HCT116 (cell line): ENCODE measurements around the gene FCER2. TPM values are rescaled to one million over a fixed set of nuclear protein-coding genes. Genes with fewer than 3 reads are reported as not detected.
A peak's percentile ranks its signal among the peaks of the same experiment; 100 is the strongest.

Source experiments
- ATAC-seq: fragments of 200-7000 bp; cut with Tn5 transposase; 2 replicates; pipeline ENCODE4 v1.9.1; 2020; ENCODE audit warnings: mild to moderate bottlenecking, moderate library complexity
- BruUV-seq: library from RNA; stranded (reverse); fragments of 400-500 nt; replicated peaks from 2 replicates; lab custom pipeline; 2021; lab: Mats Ljungman, UMichigan
- CTCF ChIA-PET: fragments of 300-600 bp; sonication (Branson Sonifier 250); formaldehyde crosslinking; loops from one replicate; lab custom pipeline; 2021; ENCODE audit warnings: antibody characterized with exemption; lab: Charles Lee
- POLR2A ChIA-PET: fragments of 300-600, 350-600 bp; sonication (Branson Sonifier 250); formaldehyde crosslinking; loops from one replicate; lab custom pipeline; 2021; ENCODE audit warnings: antibody characterized with exemption; lab: Charles Lee
- RAD21 ChIA-PET, 2 experiments: fragments of 300-600 bp; sonication (Branson Sonifier 250); formaldehyde crosslinking; loops; one replicate each; lab custom pipeline; 2023; ENCODE audit warnings: low total read pairs in 2 of 2; ENCODE audit not compliant: uncharacterized antibody in 2 of 2, unreplicated experiment in 2 of 2, low non-redundant PET in 1 of 2; lab: Charles Lee
- DNase-seq: peaks from one replicate; pipeline ENCODE4 v3.0.0-alpha.2; 2010; ENCODE audit warnings: low read depth, low spot score
- H2AFZ ChIP-seq: fragments of 200-600 bp; shearing (Covaris generic), sonication (generic); 2 replicates; pipeline ENCODE4 v1.6.1; 2017; ENCODE audit warnings: low read depth, mixed run types, mixed read lengths, antibody characterized with exemption, low read length; ENCODE audit not compliant: poor library complexity, severe bottlenecking
- H3K27ac ChIP-seq: 2 replicates; pipeline ENCODE4 v1.5.1; 2012; ENCODE audit warnings: low read depth, low read length
- H3K27me3 ChIP-seq: fragments of 200-600 bp; sonication (generic); 2 replicates; pipeline ENCODE4 v1.6.1; 2016; ENCODE audit warnings: mixed run types, low read length, mixed read lengths; ENCODE audit not compliant: insufficient read depth
- H3K36me3 ChIP-seq, 2 experiments: fragments of 200-500 bp in 1 of 2; fragments of 200-600 bp in 1 of 2; sonication (Bioruptor generic) in 1 of 2; sonication (generic) in 1 of 2; 2 replicates each; pipeline versions ENCODE4 v1.5.1 to v1.6.1; 2014 to 2016; ENCODE audit warnings: low read length in 2 of 2, inconsistent platforms in 1 of 2, mixed read lengths in 1 of 2, mixed run types in 1 of 2; ENCODE audit not compliant: insufficient read depth in 2 of 2, control insufficient read depth in 1 of 2
- H3K4me1 ChIP-seq, 2 experiments: fragments of 200-600 bp in 1 of 2; sonication (generic) in 1 of 2; 2 replicates each; pipeline versions ENCODE4 v1.5.1 to v1.6.1; 2012 to 2017; ENCODE audit warnings: low read length in 2 of 2, inconsistent platforms in 1 of 2, mild to moderate bottlenecking in 1 of 2, mixed read lengths in 1 of 2, mixed run types in 1 of 2, moderate library complexity in 1 of 2; ENCODE audit not compliant: insufficient read depth in 2 of 2, control insufficient read depth in 1 of 2
- H3K4me2 ChIP-seq: fragments of 200-600 bp; sonication (generic); 2 replicates; pipeline ENCODE4 v1.6.1; 2017; ENCODE audit warnings: mixed run types, low read length, mixed read lengths
- H3K4me3 ChIP-seq, 2 experiments: fragments of 200-600 bp in 1 of 2; sonication (generic) in 1 of 2; replicated peaks in 1 of 2; 2 replicates each; pipeline ENCODE4 v1.5.1; 2011 to 2016; ENCODE audit warnings: low read length in 2 of 2, control low read depth in 1 of 2, low read depth in 1 of 2, mild to moderate bottlenecking in 1 of 2, mixed read lengths in 1 of 2, mixed run types in 1 of 2
- H3K79me2 ChIP-seq: fragments of 200-600 bp; sonication (generic); 2 replicates; pipeline ENCODE4 v1.6.1; 2017; ENCODE audit warnings: mild to moderate bottlenecking, mixed run types, low read length, moderate library complexity, mixed read lengths; ENCODE audit not compliant: insufficient read depth
- H3K9ac ChIP-seq: fragments of 200-600 bp; sonication (generic); 2 replicates; pipeline ENCODE4 v1.6.1; 2016; ENCODE audit warnings: low read length, mixed read lengths
- H3K9me2 ChIP-seq: fragments of 200-600 bp; sonication (generic), shearing (Covaris generic); 2 replicates; pipeline ENCODE4 v1.6.1; 2017; ENCODE audit warnings: mixed run types, mild to moderate bottlenecking, moderate library complexity; ENCODE audit not compliant: insufficient read depth
- H3K9me3 ChIP-seq, 2 experiments: fragments of 200-500 bp in 1 of 2; fragments of 200-600 bp in 1 of 2; sonication (Bioruptor generic) in 1 of 2; sonication (generic) in 1 of 2; 2 replicates each; pipeline ENCODE4 v1.6.1; 2014 to 2017; ENCODE audit warnings: low read length in 2 of 2, mixed read lengths in 2 of 2, inconsistent platforms in 1 of 2, low read depth in 1 of 2, mild to moderate bottlenecking in 1 of 2, mixed run types in 1 of 2, moderate library complexity in 1 of 2; ENCODE audit not compliant: control insufficient read depth in 1 of 2, insufficient read depth in 1 of 2
- H4K20me1 ChIP-seq: fragments of 200-600 bp; sonication (generic), shearing (Covaris generic); 2 replicates; pipeline ENCODE4 v1.6.1; 2017; ENCODE audit warnings: mixed run types, mild to moderate bottlenecking, moderate library complexity; ENCODE audit not compliant: insufficient read depth
- CBX3 ChIP-seq: IDR thresholded peaks from 2 replicates; pipeline ENCODE4 v1.6.1; 2012; ENCODE audit warnings: low read depth
- CEBPB ChIP-seq: IDR thresholded peaks from 2 replicates; pipeline ENCODE4 v1.6.1; 2012; ENCODE audit warnings: low read depth
- EGR1 ChIP-seq: IDR thresholded peaks from 2 replicates; pipeline ENCODE4 v1.6.1; 2012; ENCODE audit warnings: low read depth
- ELF1 ChIP-seq: IDR thresholded peaks from 2 replicates; pipeline ENCODE4 v1.6.1; 2012; ENCODE audit warnings: low read depth, borderline replicate concordance
- EZH2 ChIP-seq: fragments of 200-600 bp; sonication (generic); IDR thresholded peaks from 2 replicates; pipeline ENCODE4 v1.6.1; 2017; ENCODE audit warnings: antibody characterized with exemption, mixed run types
- EZH2phosphoT487 ChIP-seq: fragments of 200-600 bp; IDR thresholded peaks from 2 replicates; pipeline ENCODE4 v1.6.1; 2018; ENCODE audit warnings: antibody characterized with exemption, borderline replicate concordance
- FOSL1 ChIP-seq: IDR thresholded peaks from 2 replicates; pipeline ENCODE4 v1.6.1; 2012; ENCODE audit warnings: low read depth
- JUND ChIP-seq: IDR thresholded peaks from 2 replicates; pipeline ENCODE4 v1.6.1; 2012
- POLR2A ChIP-seq: IDR thresholded peaks from 2 replicates; pipeline ENCODE4 v1.7.0; 2011; ENCODE audit warnings: borderline replicate concordance; ENCODE audit not compliant: insufficient read depth, insufficient read length; ENCODE audit errors: extremely low read depth
- RAD21 ChIP-seq: IDR thresholded peaks from 2 replicates; pipeline ENCODE4 v1.6.1; 2012; ENCODE audit warnings: low read depth, mild to moderate bottlenecking
- SIN3A ChIP-seq: IDR thresholded peaks from 2 replicates; pipeline ENCODE4 v1.6.1; 2012; ENCODE audit warnings: low read depth
- SP1 ChIP-seq: IDR thresholded peaks from 2 replicates; pipeline ENCODE4 v1.6.1; 2012; ENCODE audit warnings: low read depth
- YY1 ChIP-seq: IDR thresholded peaks from 2 replicates; pipeline ENCODE4 v1.6.1; 2011; ENCODE audit warnings: low read length, low read depth, moderate library complexity, mild to moderate bottlenecking; ENCODE audit not compliant: insufficient replicate concordance; ENCODE audit errors: extremely low read depth
- ZFX ChIP-seq: fragments of 450-650 bp; IDR thresholded peaks from 2 replicates; pipeline ENCODE4 v1.6.1; 2017
- ZNF274 ChIP-seq: fragments of 200-500 bp; sonication (Bioruptor generic); IDR thresholded peaks from 2 replicates; pipeline ENCODE4 v1.6.1; 2014; ENCODE audit warnings: mild to moderate bottlenecking, low read depth, low read length, inconsistent platforms
- intact Hi-C: fragments of 100-400 bp; cut with micrococcal nuclease; formaldehyde crosslinking; loops from 2 replicates; pipeline ENCODE4 v1.10.0; 2022
- total RNA-seq: library from RNA; stranded (reverse); gene quantifications from one replicate; pipeline ENCODE4 v1.2.1, GENCODE V29; 2021; ENCODE audit not compliant: unreplicated experiment
- TF ChIP-seq, protein P1 (sequence below): IDR thresholded peaks from 2 replicates; pipeline ENCODE4 v1.6.1; 2012; ENCODE audit warnings: low read depth
- TF ChIP-seq, protein P2 (sequence below): IDR thresholded peaks from 2 replicates; pipeline ENCODE4 v1.6.1; 2011; ENCODE audit warnings: mild to moderate bottlenecking, low read length, moderate library complexity; ENCODE audit not compliant: insufficient replicate concordance; ENCODE audit errors: extremely low read depth
- TF ChIP-seq, protein P3 (sequence below): IDR thresholded peaks from 2 replicates; pipeline ENCODE4 v1.6.1; 2012
- TF ChIP-seq, protein P4 (sequence below), 3 experiments: fragments of 200-600 bp in 1 of 3; sonication (generic) in 1 of 3; IDR thresholded peaks in 2 of 3; conservative IDR thresholded peaks in 1 of 3; 2 replicates each; pipeline ENCODE4 v1.5.1; 2012 to 2017; ENCODE audit warnings: low read depth in 2 of 3, low read length in 2 of 3, antibody characterized with exemption in 1 of 3, borderline replicate concordance in 1 of 3, control low read depth in 1 of 3, mild to moderate bottlenecking in 1 of 3, mixed read lengths in 1 of 3, mixed run types in 1 of 3, moderate library complexity in 1 of 3; ENCODE audit not compliant: insufficient read depth in 1 of 3
- TF ChIP-seq, protein P5 (sequence below): IDR thresholded peaks from 2 replicates; pipeline ENCODE4 v1.6.1; 2012

The FCER2 gene
- total RNA-seq, 1 experiment from 2014 or later = 0.20 TPM

DNA sequence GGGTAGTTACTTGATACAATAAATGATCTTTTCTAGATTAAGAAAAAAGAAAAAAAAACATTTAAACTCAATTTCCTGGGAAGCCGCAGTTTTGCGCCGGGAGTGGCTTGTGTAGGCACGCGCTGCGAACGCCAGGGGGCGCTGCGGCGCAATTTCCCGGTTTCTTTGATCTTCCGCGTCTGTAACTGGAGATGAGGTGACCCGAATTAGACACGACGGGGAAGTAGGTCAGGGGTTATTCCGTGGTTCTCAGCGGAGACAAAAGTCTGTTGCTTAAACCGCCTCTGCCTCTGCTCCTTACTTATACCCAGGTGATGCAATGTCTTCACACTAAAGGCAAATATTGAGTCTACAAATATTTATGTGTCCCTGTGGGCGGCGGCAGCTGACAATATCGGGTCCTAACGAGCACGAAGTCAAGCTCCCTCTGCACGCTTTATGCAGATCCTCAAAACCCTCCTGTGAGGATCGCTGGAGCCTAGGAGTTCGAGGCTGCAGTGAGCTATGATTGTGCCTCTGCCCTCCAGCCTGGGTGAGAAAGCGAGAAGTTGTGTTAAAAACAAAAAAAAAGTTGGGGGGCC lies 49.8 kb downstream of the FCER2 start:
- POLR2A ChIA-PET = interaction anchor here (1.6 kb wide), 1 partner anchor 29 kb away, joined by 3 read pairs; the partner anchor contains the start of gene TRAPPC5
- peak; percentile 83 for ATAC-seq
- BruUV-seq = no TSS peak
- TF ChIP-seq SIN3A (no peak), POLR2A (no peak), JUND (no peak), ZFX (no peak), RAD21 (no peak; the same call in 1 of the 2 replicates), CEBPB (no peak), CBX3 (peak; percentile 4; the same call in 1 of the 2 replicates), SP1 (no peak; the same call in none of the 2 replicates), EZH2phosphoT487 (no peak), ZNF274 (no peak), YY1 (peak; percentile 65), ELF1 (no peak; the same call in 1 of the 2 replicates), EGR1 (no peak), FOSL1 (no peak), EZH2 (no peak)
- TF ChIP-seq, protein P1, sequence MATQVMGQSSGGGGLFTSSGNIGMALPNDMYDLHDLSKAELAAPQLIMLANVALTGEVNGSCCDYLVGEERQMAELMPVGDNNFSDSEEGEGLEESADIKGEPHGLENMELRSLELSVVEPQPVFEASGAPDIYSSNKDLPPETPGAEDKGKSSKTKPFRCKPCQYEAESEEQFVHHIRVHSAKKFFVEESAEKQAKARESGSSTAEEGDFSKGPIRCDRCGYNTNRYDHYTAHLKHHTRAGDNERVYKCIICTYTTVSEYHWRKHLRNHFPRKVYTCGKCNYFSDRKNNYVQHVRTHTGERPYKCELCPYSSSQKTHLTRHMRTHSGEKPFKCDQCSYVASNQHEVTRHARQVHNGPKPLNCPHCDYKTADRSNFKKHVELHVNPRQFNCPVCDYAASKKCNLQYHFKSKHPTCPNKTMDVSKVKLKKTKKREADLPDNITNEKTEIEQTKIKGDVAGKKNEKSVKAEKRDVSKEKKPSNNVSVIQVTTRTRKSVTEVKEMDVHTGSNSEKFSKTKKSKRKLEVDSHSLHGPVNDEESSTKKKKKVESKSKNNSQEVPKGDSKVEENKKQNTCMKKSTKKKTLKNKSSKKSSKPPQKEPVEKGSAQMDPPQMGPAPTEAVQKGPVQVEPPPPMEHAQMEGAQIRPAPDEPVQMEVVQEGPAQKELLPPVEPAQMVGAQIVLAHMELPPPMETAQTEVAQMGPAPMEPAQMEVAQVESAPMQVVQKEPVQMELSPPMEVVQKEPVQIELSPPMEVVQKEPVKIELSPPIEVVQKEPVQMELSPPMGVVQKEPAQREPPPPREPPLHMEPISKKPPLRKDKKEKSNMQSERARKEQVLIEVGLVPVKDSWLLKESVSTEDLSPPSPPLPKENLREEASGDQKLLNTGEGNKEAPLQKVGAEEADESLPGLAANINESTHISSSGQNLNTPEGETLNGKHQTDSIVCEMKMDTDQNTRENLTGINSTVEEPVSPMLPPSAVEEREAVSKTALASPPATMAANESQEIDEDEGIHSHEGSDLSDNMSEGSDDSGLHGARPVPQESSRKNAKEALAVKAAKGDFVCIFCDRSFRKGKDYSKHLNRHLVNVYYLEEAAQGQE = no peak
- TF ChIP-seq, protein P2, sequence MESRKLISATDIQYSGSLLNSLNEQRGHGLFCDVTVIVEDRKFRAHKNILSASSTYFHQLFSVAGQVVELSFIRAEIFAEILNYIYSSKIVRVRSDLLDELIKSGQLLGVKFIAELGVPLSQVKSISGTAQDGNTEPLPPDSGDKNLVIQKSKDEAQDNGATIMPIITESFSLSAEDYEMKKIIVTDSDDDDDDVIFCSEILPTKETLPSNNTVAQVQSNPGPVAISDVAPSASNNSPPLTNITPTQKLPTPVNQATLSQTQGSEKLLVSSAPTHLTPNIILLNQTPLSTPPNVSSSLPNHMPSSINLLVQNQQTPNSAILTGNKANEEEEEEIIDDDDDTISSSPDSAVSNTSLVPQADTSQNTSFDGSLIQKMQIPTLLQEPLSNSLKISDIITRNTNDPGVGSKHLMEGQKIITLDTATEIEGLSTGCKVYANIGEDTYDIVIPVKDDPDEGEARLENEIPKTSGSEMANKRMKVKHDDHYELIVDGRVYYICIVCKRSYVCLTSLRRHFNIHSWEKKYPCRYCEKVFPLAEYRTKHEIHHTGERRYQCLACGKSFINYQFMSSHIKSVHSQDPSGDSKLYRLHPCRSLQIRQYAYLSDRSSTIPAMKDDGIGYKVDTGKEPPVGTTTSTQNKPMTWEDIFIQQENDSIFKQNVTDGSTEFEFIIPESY = no peak
- TF ChIP-seq, protein P3, sequence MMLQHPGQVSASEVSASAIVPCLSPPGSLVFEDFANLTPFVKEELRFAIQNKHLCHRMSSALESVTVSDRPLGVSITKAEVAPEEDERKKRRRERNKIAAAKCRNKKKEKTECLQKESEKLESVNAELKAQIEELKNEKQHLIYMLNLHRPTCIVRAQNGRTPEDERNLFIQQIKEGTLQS = no peak
- TF ChIP-seq, protein P4, sequence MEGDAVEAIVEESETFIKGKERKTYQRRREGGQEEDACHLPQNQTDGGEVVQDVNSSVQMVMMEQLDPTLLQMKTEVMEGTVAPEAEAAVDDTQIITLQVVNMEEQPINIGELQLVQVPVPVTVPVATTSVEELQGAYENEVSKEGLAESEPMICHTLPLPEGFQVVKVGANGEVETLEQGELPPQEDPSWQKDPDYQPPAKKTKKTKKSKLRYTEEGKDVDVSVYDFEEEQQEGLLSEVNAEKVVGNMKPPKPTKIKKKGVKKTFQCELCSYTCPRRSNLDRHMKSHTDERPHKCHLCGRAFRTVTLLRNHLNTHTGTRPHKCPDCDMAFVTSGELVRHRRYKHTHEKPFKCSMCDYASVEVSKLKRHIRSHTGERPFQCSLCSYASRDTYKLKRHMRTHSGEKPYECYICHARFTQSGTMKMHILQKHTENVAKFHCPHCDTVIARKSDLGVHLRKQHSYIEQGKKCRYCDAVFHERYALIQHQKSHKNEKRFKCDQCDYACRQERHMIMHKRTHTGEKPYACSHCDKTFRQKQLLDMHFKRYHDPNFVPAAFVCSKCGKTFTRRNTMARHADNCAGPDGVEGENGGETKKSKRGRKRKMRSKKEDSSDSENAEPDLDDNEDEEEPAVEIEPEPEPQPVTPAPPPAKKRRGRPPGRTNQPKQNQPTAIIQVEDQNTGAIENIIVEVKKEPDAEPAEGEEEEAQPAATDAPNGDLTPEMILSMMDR (IDR thresholded peaks at IDR 0.05 in 2 of 3, conservative IDR thresholded peaks at IDR 0.05 in 1 of 3; ENCODE audit: borderline replicate concordance in 1 of 3, insufficient read depth in 1 of 3, low read depth in 2 of 3, low read length in 2 of 3) = peak; percentile 78 to 96 (median 95)
- TF ChIP-seq, protein P5, sequence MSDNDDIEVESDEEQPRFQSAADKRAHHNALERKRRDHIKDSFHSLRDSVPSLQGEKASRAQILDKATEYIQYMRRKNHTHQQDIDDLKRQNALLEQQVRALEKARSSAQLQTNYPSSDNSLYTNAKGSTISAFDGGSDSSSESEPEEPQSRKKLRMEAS = peak; percentile 56

More for the DNA sequence above, 49.8 kb downstream of the FCER2 start:
- H2AFZ ChIP-seq = peak overlapping the region; percentile 95
- ChIA-PET RAD21 (no interaction called here), CTCF (interaction anchor here (0.7 to 1.6 kb wide), 6 partner anchors 9 to 147 kb away, joined by 3 to 8 read pairs (median 4); partner anchors contain the start of genes RETN and TRAPPC5)
- no peaks in the 10 kb centered on the region for H3K9me2 ChIP-seq
- H3K27ac ChIP-seq = peak overlapping the region; percentile 32; the same call in 1 of the 2 replicates
- H3K9ac ChIP-seq = peak overlapping the region; percentile 23; the same call in 1 of the 2 replicates
- no peaks in the 10 kb centered on the region for H3K27me3 ChIP-seq
- no peaks in the 10 kb centered on the region for H3K9me3 ChIP-seq
- H3K4me1 ChIP-seq = peaks cover 3 to 12% of the 10 kb centered on the region in 2 experiments
- 0 out of 4 replicates have a peak, but pooled peaks cover 0 to 3% of the 10 kb centered on the region in 2 experiments for H3K36me3 ChIP-seq
- DNase-seq = peak; percentile 74
- H4K20me1 ChIP-seq = no peaks in the 10 kb centered on the region
- H3K4me3 ChIP-seq = peak overlapping the region; percentile 15 to 49
- no peaks in the 10 kb centered on the region for H3K79me2 ChIP-seq
- peak overlapping the region; percentile 74 for H3K4me2 ChIP-seq
- intact Hi-C loops = loop anchor here (1.0 kb wide), 1 partner anchor 147 kb away; no protein-coding TSS in a partner anchor
